Measurements from ENCODE around the gene RAB3IP.
"Not testable (repeated sequence)": the region's sequence is repeated elsewhere in the genome, so short reads cannot be mapped to it uniquely, and the experiment has no call there.

GRCh38 chr12:69759581-69759980, 20.9 kb downstream of the RAB3IP start:
- not testable (repeated sequence) for TF ChIP-seq POLR2A (IDR thresholded peaks at IDR 0.05); CTCF (IDR thresholded peaks at IDR 0.05); POLR2AphosphoS5 (IDR thresholded peaks at IDR 0.05); EP300 (IDR thresholded peaks at IDR 0.05; ENCODE audit: low read depth)
